Measurements from ENCODE around the gene NRG2. TPM values are rescaled to one million over a fixed set of nuclear protein-coding genes. Genes with fewer than 3 reads are reported as not detected.

Gene NRG2
- total RNA-seq, 1 donor from 2014 or later, result 1.4 TPM

- no peak for DNase-seq (ENCODE audit: extremely low spot score, unreplicated experiment)
- H3K4me1 Mint-ChIP-seq (ENCODE audit: unreplicated experiment), result no peaks in the 10 kb centered on the region
- no peaks in the 10 kb centered on the region for H3K36me3 Mint-ChIP-seq
- no peak for TF ChIP-seq CTCF (conservative IDR thresholded peaks at IDR 0.05)
- H3K9me3 Mint-ChIP-seq, result peaks cover 15% of the 10 kb centered on the region
- H3K4me3 Mint-ChIP-seq, result no peak overlapping the region
- no peak overlapping the region for H3K27ac Mint-ChIP-seq
- peaks cover 52% of the 10 kb centered on the region for H3K27me3 Mint-ChIP-seq
These were observed 219.2 kb downstream of the NRG2 start for GRCh38 chr5:139823757-139824355.

GRCh38 chr5:139822553-139823425 is 220.3 kb downstream of the NRG2 start:
- Mint-ChIP-seq H3K9me3 (peaks cover 19% of the 10 kb centered on the region), H3K4me3 (no peak overlapping the region), H3K27ac (no peak overlapping the region), H3K4me1 (ENCODE audit: unreplicated experiment) (no peaks in the 10 kb centered on the region), H3K27me3 (peaks cover 53% of the 10 kb centered on the region), H3K36me3 (no peaks in the 10 kb centered on the region)
- DNase-seq (ENCODE audit: extremely low spot score, unreplicated experiment), result no peak
- TF ChIP-seq CTCF (conservative IDR thresholded peaks at IDR 0.05), result no peak

- TF ChIP-seq CTCF (conservative IDR thresholded peaks at IDR 0.05), result no peak
- DNase-seq (ENCODE audit: extremely low spot score, unreplicated experiment), result no peak
- H3K4me1 Mint-ChIP-seq (ENCODE audit: unreplicated experiment), result no peaks in the 10 kb centered on the region
- no peaks in the 10 kb centered on the region for H3K36me3 Mint-ChIP-seq
- H3K27ac Mint-ChIP-seq, result no peak overlapping the region
- H3K4me3 Mint-ChIP-seq, result no peak overlapping the region
- H3K9me3 Mint-ChIP-seq, result peaks cover 11% of the 10 kb centered on the region
- H3K27me3 Mint-ChIP-seq, result peaks cover 50% of the 10 kb centered on the region
These were observed 221.1 kb downstream of the NRG2 start for GRCh38 chr5:139821806-139822552.

- DNase-seq (ENCODE audit: extremely low spot score, unreplicated experiment), result no peak
- Mint-ChIP-seq H3K36me3 (no peaks in the 10 kb centered on the region), H3K4me3 (no peak overlapping the region), H3K9me3 (peaks cover 11% of the 10 kb centered on the region), H3K4me1 (ENCODE audit: unreplicated experiment) (no peaks in the 10 kb centered on the region), H3K27me3 (peaks cover 44% of the 10 kb centered on the region), H3K27ac (no peak overlapping the region)
- TF ChIP-seq CTCF (conservative IDR thresholded peaks at IDR 0.05), result no peak
These were observed 222.5 kb downstream of the NRG2 start for GRCh38 chr5:139820606-139821005.

- no peaks in the 10 kb centered on the region for H3K36me3 Mint-ChIP-seq
- H3K27me3 Mint-ChIP-seq, result peaks cover 43% of the 10 kb centered on the region
- no peak overlapping the region for H3K4me3 Mint-ChIP-seq
- TF ChIP-seq CTCF (conservative IDR thresholded peaks at IDR 0.05), result no peak
- no peaks in the 10 kb centered on the region for H3K4me1 Mint-ChIP-seq (ENCODE audit: unreplicated experiment)
- DNase-seq (ENCODE audit: extremely low spot score, unreplicated experiment), result no peak
- no peak overlapping the region for H3K27ac Mint-ChIP-seq
- H3K9me3 Mint-ChIP-seq, result peaks cover 11% of the 10 kb centered on the region
These were observed 223.0 kb downstream of the NRG2 start for GRCh38 chr5:139820130-139820529.
